ENCODE data around the gene PARP4.
A peak's percentile ranks its signal among the peaks of the same experiment; 100 is the strongest.
"Not testable (repeated sequence)": the region's sequence is repeated elsewhere in the genome, so short reads cannot be mapped to it uniquely, and the experiment has no call there.

PARP4 gene

GRCh38 chr13:24512197-24512907 is at the start of gene PARP4:
PARP4 (minus strand) TSS chr13:24512778; CDS start chr13:24503776, 9,002 bp downstream.
- peak within 1 kb of the TSS; percentile 90 for H3K4me3 ChIP-seq (ENCODE audit: low read depth, low read length)

GRCh38 chr13:24560579-24561187 is 48.1 kb upstream of the PARP4 start:
- H3K4me3 ChIP-seq (ENCODE audit: low read depth, low read length), result not testable (repeated sequence)

GRCh38 chr13:24559431-24560218 is 47.0 kb upstream of the PARP4 start:
- not testable (repeated sequence) for H3K4me3 ChIP-seq (ENCODE audit: low read depth, low read length)

- H3K4me3 ChIP-seq (ENCODE audit: low read depth, low read length), result no peak overlapping the region
These were observed 44.5 kb upstream of the PARP4 start for GRCh38 chr13:24557081-24557480.

GRCh38 chr13:24553892-24554291 is 41.3 kb upstream of the PARP4 start:
- H3K4me3 ChIP-seq (ENCODE audit: low read depth, low read length), result not testable (repeated sequence)

- peak overlapping the region; percentile 43 for H3K4me3 ChIP-seq (ENCODE audit: low read depth, low read length)
These were observed 29.1 kb upstream of the PARP4 start for GRCh38 chr13:24541476-24542352.

GRCh38 chr13:24541127-24541475 is 28.5 kb upstream of the PARP4 start:
- peak overlapping the region; percentile 43 for H3K4me3 ChIP-seq (ENCODE audit: low read depth, low read length)

GRCh38 chr13:24540236-24541126 is 27.9 kb upstream of the PARP4 start:
- no peak overlapping the region for H3K4me3 ChIP-seq (ENCODE audit: low read depth, low read length)

- no peak overlapping the region for H3K4me3 ChIP-seq (ENCODE audit: low read depth, low read length)
These were observed 27.1 kb upstream of the PARP4 start for GRCh38 chr13:24539500-24540165.

GRCh38 chr13:24529478-24529877 is 16.9 kb upstream of the PARP4 start:
- no peak overlapping the region for H3K4me3 ChIP-seq (ENCODE audit: low read depth, low read length)

GRCh38 chr13:24528816-24529398 is 16.3 kb upstream of the PARP4 start:
- no peak overlapping the region for H3K4me3 ChIP-seq (ENCODE audit: low read depth, low read length)

- H3K4me3 ChIP-seq (ENCODE audit: low read depth, low read length), result no peak overlapping the region
These were observed 14.7 kb upstream of the PARP4 start for GRCh38 chr13:24527266-24527775.

- no peak overlapping the region for H3K4me3 ChIP-seq (ENCODE audit: low read depth, low read length)
These were observed 8.2 kb upstream of the PARP4 start for GRCh38 chr13:24520733-24521132.

- H3K4me3 ChIP-seq (ENCODE audit: low read depth, low read length), result no peak overlapping the region
These were observed 4.3 kb upstream of the PARP4 start for GRCh38 chr13:24516919-24517318.

GRCh38 chr13:24512908-24513213 is 283 bp upstream of the PARP4 start:
- peak overlapping the region; percentile 90 for H3K4me3 ChIP-seq (ENCODE audit: low read depth, low read length)

GRCh38 chr13:24511816-24512196 is 772 bp downstream of the PARP4 start:
- H3K4me3 ChIP-seq (ENCODE audit: low read depth, low read length), result peak overlapping the region; percentile 90

- no peak overlapping the region for H3K4me3 ChIP-seq (ENCODE audit: low read depth, low read length)
These were observed 1.4 kb downstream of the PARP4 start for GRCh38 chr13:24511019-24511815.

GRCh38 chr13:24506698-24507335 is 5.8 kb downstream of the PARP4 start:
- H3K4me3 ChIP-seq (ENCODE audit: low read depth, low read length), result no peak overlapping the region

Data from iPS-11a (cell line).